Raji (cell line): ENCODE results near the gene PBRM1.

ENCODE experiments used
- POLR2A ChIP-seq: IDR thresholded peaks from 2 replicates; pipeline ENCODE4 v1.6.1; 2011; ENCODE audit warnings: low read depth, low read length, control low read depth; ENCODE audit not compliant: insufficient read depth

Gene PBRM1

GRCh38 chr3:52529376-52530333, 156.1 kb downstream of the PBRM1 start:
- TF ChIP-seq POLR2A: no peak

DNA sequence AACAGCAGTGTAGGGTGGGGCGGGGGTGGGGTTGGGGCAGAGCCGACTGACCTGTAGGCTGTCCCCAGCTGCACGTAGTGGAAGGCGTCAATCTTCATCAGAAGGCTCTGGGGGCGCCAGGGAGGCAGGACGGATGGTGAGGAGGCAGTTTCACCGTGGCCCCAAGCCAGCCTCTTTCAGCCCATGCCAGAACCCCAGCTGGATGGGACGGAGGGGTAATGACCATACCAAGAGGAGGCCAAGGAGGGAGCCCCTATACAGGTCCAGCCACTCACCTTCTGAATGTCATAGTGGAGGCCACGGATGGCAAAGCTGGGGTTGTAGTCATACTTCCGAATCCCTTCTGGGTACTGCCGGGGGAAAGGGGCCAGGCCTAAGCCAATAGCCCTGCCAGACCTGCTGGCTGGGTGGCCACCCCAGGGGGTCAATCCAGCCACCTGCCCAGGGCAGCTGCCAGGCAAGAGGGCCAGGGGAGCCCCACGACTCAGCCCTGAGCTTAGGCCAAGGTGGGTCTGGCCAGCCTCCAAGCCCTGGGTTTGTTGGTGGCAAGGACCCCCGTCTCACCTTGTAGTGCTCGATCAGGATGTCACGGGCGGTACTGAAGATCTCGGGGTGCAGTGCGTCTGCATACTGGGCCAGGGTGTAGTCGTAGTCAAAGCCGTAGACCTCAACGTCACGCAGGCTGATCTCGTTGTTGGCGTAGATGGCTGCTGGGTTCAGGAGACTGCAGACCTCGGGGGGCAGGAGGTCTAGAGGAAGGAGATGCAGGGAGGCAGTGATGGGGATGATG, 156.9 kb downstream of the PBRM1 start:
- no peak; the same call in 1 of the 2 replicates for TF ChIP-seq POLR2A

GRCh38 chr3:52527732-52528585, 157.8 kb downstream of the PBRM1 start:
- TF ChIP-seq POLR2A: no peak

GRCh38 chr3:52527039-52527731, 158.5 kb downstream of the PBRM1 start:
- TF ChIP-seq POLR2A: no peak

GRCh38 chr3:52525680-52526561, 159.8 kb downstream of the PBRM1 start:
- TF ChIP-seq POLR2A: no peak

GRCh38 chr3:52524752-52525679, 160.7 kb downstream of the PBRM1 start:
- no peak for TF ChIP-seq POLR2A

DNA sequence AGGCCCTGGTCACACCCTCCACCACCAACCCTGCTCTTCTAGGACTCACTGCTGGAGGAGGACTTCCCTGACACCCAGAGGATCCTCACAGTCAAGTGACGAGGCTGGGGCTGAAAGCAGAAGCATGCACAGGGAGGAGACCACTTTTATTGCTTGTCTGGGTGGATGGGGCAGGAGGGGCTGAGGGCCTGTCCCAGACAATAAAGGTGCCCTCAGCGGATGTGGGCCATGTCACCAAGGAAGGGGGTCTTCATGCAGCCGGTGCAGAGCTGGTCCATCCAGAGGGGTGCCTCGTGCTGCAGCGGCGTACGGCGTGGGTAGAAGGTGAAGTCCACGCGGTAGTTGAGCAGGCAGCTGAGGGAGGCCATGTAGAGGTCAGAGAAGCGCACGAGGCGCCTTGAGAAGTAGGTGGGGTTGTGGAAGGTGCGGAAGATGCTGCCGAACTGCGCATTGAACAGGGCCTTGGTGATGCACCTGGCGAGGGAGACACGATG, 161.4 kb downstream of the PBRM1 start:
- TF ChIP-seq POLR2A: no peak

- TF ChIP-seq POLR2A: no peak
Observed at GRCh38 chr3:52523386-52524257, 162.1 kb downstream of the PBRM1 start.

DNA sequence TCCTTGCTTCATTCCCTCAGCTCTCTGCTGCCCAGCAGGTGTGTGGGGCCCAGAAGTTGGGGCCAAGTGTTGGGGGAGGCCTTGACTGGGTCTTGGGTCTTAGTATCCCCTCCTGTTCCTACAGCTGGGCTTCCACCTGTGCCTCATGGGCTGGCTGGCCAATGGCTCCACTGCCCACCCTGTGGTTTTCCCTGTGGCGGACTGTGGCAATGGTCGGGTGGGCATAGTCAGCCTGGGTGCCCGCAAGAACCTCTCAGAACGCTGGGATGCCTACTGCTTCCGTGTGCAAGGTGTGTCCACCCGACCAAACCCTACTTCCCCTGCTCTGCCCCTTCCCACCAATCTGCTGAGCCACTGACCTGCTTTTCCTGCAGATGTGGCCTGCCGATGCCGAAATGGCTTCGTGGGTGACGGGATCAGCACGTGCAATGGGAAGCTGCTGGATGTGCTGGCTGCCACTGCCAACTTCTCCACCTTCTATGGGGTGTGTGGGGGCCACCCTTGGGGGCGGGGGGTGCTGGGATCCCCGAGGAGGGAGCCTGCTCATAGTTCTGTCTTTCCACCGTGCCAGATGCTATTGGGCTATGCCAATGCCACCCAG, 163.0 kb downstream of the PBRM1 start:
- no peak for TF ChIP-seq POLR2A

DNA sequence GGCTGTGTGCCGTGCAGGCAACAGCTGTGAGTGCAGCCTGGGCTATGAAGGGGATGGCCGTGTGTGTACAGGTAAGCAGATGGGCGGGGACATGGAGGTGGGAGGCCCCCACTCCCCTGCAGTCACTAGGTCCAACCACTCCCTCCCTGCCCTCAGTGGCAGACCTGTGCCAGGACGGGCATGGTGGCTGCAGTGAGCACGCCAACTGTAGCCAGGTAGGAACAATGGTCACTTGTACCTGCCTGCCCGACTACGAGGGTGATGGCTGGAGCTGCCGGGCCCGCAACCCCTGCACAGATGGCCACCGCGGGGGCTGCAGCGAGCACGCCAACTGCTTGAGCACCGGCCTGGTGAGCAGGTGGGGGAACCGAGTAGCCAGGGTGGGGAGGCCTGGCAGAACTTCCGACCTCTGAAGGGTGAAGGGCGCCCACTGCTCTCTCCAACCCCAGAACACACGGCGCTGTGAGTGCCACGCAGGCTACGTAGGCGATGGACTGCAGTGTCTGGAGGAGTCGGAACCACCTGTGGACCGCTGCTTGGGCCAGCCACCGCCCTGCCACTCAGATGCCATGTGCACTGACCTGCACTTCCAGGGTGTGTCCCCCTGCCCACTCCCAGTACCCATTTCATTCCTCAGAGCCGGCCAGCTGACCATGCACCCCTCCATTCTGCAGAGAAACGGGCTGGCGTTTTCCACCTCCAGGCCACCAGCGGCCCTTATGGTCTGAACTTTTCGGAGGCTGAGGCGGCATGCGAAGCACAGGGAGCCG, 163.6 kb downstream of the PBRM1 start:
- TF ChIP-seq POLR2A: no peak
